ENCODE data around the gene LRRC17.

The LRRC17 gene, protein sequence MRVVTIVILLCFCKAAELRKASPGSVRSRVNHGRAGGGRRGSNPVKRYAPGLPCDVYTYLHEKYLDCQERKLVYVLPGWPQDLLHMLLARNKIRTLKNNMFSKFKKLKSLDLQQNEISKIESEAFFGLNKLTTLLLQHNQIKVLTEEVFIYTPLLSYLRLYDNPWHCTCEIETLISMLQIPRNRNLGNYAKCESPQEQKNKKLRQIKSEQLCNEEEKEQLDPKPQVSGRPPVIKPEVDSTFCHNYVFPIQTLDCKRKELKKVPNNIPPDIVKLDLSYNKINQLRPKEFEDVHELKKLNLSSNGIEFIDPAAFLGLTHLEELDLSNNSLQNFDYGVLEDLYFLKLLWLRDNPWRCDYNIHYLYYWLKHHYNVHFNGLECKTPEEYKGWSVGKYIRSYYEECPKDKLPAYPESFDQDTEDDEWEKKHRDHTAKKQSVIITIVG

DNA sequence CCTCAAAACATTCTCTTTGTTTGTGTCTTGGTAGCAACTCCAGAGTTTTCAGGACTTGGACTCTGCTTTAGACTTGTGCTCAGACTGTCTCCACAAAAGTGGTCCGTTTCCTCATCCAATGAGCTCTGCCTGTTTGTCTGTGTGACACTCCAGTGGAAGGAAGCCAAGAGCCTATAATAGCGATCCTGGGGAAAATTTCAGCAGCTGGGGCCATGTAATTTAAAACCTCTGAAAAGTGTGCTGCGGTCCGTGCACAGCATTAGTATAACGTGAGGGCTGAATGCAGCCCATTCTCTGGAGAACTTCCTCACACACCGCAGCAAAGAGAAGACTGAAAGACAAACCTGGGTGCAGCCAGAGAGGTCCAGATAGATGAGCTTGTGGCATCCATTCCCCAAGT, at the start of gene LRRC17:
LRRC17 (plus strand) TSS at position 259 of the 400 bp plus-strand sequence. CDS start 20,914 bp downstream, outside the sequence.
- DNase-seq: no peak

DNA sequence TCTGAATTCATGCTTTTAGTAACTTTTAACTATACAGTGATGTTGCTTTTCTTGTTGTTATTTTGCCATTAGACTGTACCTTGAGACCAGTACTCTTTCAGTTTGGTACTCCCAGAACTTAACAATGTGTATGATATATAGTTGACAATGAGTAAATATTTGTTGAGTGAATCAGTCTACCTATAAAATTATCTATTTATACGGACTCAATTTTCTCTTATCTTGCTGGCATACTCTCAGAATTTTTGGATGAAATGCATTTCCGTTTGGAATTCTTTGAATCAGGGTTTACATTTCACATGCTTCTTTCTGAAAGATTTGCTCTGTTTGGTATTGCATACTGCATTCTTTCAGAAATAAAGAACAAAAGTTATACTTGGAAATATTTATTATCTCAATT, 47.8 kb upstream of the LRRC17 start:
- DNase-seq: no peak

DNA sequence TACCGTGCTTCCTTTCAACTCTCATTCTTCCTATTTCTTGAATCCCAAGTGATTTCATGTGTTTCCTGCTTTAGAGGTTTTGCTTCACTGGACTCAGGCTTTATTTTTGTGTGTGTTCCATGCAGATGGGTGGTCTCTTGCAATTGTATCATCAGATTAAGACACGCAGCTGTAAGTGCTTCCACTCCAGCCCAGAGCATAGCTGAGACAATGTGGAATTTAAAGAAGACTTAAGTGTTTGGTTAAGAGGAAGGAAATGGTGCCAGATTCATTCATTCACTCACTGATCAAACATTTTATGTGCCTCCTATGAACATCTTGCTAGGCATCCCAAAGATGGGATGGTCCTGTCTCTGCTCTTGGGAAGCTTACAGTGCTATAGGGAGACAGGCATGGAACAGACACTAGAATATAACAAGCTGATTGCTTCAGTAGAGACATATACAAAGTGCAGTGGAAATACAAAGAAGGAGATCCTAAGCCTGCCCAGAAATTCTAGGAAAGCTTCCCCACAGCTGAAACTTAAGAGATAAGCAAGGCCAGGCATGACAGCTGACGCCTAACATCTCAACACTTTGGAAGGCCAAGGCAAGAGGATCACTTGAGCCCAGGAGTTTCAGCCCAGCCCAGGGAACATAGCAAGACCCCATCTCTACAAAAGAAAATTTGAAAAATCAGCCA, 46.1 kb upstream of the LRRC17 start:
- DNase-seq: no peak

DNA sequence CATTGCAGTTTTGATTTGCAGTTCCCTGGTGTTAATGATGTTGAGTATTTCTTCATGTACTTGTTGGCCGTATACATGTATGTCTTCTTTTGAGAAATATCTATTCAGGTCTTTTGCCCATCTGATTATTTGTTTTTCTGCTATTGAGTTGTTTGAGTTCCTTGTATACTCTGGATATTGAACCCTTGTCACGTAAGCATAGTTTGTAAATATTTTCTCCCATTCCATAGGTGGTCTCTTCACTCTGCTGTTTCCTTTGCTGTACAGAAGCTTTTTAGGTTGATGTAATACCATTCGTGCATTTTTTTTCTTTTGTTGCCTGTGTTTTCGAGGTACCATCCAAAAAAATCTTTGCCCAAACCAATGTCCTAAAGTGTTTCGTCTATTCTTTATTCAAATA, 43.6 kb upstream of the LRRC17 start:
- no peak for DNase-seq

DNA sequence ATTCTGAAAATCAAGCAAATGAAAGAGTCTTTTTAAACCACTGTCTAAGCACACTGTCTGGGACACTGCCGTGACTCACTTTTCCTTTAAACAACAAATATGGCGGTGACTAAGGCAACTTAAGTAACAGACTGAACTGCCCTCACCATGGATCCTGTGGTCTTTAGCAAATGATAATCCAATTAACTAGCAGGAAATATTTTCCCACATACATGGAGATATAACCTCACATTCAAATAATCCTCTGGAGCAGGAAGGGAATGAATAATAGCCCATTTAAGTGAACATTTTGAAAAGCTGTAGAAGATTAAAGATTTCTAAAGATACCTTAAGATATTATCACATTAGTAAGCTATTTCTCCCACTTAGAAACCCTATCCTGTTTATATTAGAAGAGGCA, 40.3 kb upstream of the LRRC17 start:
- no peak for DNase-seq

DNA sequence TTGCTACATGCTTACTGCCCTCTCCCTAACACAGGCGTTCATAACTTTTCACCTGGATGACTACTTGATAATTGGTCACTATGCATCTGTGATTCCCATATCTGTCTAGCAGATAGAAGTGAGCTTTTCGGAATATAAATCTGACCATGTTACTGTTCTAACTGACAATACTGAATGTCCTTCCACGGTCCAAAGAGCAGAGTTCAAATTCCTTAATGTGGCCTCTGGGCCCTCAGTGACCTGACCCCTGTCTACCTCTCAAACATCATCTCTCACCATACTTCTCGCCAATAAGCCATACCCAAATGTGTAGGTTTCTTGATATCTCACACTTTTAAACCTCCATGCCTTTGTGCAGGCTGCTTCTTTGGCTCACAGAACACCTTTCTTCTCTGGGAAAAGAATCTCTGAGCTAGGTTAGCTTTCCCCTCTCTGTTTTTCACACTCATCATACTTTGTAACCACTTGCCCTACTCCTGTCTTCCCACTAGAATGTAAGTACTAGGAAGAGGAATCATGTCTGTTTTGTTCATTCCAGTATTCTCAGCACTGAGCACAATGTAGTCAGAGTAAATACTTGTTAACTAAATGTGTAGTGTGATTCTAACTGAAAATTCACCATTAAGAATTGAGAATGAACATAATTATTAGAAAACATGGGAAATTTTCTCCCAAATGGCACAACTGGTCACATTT, 39.2 kb upstream of the LRRC17 start:
- no peak for DNase-seq

DNA sequence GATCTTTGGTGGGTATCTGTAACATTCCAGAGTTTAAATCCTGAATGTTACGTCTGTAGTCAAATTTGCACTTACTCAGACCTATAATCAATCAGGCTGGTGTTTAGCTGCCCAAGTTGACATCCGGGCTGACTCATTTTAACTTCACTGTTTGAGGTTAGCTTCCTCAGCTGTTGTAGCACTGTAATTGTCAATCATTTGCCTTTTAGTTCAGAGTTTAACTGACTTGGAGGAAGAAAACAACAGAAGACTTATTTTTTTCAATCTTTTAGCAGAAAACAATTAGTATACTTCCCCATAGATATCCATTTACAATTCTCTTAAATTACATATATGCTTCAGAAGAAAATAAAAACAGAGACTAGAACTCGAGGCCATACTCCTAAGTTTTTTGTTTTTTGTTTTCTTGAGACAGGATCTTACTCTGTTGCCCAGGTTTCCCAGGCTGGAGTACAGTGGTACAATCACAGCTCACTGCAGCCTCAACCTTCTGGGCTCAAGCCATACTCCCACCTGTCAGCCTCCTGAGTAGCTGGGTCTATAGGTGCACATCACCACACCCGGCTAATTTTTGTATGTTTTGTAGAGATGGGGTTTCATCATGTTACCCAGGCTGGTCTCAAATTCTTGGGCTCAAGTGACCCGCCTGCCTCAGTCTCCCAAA, 38.5 kb upstream of the LRRC17 start:
- DNase-seq: peak; percentile 1

DNA sequence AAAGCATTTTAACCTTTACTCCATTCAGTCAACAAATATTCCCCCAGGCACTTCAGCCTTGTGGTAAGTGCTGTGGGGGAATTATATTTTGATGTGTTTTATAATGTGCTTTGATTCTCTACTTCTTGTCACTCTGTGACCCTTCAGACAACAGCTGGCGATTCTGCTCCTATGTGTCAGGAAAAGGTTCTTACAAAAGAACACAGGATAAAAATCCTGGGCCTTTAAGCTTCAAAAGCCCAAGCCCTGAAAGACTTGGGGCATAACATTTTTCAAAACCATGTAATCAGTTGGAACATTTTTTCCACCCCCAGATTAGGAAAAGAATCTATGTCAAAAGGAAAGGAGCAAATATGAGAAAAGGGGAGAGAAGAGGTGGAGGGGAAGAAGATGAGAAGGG, 37.8 kb upstream of the LRRC17 start:
- no peak for DNase-seq

DNA sequence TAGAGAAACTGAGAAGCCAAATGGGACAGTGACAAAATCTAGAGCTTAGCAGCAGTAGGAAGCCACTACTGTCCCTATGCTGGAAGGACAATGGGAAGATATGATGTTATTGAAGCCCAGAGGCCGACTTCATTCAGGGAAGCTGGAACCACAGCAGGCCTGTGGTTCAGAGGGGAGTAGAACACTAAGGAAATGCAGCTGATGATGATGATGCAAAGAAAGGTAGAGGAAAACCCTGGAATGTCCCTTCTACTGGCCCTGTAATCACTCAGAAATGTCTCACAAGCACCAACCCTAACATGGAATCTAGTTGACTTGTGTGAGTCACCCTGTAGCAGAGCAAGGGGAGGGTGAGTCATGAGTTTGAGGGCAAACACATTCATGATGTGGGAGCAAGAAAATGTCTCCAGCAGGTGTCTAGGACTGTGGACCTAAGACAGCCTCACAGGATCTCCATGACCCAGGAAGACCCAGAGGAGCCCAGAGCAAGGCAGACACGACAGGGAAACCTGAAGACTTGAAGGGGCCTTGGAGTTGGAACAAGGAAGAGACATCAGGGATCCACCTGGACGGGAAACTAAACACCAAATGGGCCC, 37.0 kb upstream of the LRRC17 start:
- no peak for DNase-seq

DNA sequence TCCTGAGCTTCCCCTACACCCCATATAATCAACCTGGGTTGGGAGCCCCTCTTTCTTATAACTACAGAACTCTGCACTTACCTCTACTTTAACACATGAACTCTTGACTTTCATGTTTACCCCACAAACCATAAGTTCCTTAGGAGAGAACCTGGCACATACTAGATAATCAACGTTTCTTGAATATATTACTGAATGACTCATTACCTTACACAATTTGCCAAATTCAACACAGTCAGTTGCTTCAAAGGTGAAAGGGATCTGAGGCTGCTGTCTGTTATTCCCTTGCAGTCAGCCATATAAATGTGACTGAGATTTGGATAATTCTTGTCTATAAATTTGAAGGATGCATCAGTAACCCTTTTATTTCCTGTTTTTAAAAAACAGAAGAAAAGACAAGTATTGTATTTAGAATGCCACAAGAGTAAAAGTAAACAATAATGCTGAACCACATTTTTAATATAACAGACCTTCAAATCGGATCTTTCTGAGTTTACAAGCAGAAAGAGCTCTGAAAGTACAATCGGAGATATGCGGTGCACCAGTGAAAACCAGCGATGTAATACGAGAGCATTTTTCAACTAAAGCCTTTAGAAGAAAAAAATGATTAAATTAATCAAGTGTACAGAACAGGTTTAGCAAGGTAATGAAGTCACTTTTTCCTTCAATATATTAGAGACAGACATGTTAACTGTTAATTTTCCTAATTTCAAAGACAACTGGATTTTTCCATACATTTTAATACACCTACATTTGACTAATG, 29.5 kb upstream of the LRRC17 start:
- no peak for DNase-seq

DNA sequence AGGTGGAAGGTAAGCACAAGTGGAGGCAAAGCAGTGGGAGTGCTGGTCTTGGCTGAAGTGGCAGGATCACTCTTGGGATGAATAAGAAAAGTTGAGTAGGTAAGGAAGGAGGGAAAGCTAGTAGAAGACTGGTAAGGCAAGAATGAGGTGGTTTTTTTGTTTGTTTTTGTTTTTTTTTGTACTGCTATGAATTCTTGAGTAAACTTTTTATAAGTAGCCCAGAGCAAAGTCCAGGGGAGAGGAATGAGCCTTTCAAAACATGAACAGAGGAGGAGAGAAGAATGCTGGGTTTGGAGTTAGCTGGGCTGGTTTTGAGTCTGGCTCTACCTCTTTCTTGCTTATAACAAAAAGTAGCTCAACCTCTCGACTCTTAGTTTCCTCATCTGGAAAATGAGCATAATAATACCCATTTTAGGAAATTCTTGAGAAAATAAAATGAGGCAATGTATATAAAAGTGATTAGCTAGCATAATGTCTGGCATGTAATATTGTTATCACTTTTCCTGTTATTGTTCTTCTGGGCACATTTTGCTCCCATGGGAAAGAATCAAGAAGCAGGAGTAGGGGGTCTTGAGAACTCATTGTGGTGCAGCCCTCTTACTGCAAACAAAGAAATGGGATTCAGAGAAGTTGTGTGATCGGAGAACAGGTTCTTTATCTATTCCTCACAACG, 24.1 kb upstream of the LRRC17 start:
- no peak for DNase-seq

DNA sequence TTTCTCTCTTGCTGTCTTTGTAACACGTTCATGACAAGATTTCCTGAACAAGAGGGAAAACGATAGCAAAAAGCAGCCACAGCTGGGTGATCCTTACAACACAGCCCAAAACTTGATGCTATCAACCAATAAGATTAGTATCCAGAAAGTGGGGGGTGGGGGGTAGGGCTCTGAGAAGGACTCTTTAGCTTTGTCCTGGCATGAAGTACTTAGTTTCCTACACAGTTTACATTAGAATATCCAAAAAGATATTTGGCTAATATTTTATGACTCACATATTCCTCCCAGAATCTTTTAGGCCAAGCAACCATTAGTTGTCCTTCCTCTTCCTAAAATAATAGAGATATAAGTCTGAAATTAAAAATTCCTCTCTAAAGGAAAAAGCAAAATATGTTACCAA, 22.9 kb upstream of the LRRC17 start:
- DNase-seq: no peak

DNA sequence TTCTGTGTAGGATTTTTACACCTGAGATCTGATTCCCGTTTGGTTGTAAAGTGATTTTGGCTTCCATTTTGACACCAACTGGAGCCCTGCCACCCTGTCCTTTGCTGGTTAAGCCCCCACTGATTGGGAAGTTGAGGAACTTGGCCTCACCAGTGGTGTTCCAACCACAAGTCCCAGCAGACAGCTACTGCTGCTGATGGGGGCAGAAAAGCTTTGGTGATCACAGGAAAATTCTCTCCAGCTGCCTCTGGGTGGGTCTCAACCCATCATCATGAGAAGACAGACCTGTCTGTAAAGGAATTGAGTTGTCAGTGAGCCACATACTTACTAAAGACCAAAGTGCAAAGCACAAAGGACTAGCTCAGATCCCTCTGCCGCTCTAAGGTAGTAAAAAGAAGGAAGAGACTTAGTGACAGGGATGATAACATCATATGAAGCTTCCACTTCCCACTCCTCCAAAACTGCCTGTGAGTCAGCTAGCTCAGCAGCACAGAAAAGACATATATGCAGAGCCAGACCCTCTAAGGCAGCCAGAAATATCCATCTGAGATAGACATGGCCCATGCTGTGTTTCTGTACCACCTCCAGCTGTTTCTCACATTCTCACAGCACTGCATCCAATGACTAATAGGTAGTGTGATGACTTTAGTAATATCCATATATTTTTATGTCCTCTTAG, 22.4 kb upstream of the LRRC17 start:
- DNase-seq: peak; percentile 39

DNA sequence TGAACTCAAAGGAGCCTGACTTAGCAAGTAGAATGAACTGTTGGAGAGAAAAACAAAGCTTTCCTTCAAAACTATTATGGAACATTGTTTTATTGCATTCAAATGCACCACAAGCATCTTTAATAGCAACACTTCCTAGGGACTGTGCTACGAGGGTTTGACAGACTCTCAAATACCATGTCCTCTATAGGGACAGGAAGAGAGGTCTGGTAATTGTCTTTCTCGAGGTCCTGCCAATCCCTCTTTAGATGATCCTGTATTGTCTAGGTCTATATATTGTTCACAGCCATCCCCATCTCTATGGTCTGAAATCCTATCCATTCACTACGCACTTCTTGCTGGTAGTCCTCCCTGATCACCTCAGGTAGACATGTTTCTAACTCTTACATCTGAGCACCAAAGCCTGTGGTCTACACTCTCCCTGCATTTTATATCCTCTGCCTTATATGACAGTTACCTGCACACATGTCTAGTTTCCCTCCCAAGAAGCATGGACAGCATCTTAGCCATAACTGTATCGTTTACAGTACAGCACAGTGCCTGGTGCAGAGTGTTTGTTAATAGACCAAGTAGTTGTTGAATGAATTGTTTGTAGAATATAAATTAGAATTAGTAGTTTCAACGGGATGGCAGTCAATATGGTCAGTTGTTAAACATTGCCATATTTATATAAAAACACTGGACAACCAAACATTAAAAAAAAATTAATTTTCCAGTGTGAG, 21.7 kb upstream of the LRRC17 start:
- no peak for DNase-seq

DNA sequence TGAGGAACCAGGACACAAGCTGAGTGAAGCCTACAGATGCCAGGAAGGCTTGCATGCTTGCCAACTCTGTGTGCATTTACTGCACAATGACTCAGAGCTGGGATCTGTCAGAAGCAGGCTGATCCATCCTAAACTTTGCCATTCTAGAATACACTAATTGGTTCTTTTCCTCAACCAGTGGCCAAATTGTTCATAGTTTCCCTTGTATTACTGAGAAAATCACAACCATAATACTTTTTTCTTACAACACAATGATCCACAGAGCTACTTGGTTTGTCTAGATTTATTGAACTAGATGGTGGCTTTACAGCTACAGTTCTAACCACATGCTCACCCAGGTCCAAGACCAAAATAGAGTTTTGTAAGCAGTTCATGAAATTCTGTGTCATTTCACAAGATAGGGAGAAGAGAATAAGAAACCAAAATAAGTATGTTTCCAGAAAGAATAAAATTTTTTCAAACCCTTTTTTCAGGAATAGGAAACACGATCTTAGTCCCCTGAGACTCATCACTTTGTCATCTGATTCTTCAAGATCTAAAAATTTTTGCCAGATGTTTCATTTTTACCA, 21.0 kb upstream of the LRRC17 start:
- no peak for DNase-seq

DNA sequence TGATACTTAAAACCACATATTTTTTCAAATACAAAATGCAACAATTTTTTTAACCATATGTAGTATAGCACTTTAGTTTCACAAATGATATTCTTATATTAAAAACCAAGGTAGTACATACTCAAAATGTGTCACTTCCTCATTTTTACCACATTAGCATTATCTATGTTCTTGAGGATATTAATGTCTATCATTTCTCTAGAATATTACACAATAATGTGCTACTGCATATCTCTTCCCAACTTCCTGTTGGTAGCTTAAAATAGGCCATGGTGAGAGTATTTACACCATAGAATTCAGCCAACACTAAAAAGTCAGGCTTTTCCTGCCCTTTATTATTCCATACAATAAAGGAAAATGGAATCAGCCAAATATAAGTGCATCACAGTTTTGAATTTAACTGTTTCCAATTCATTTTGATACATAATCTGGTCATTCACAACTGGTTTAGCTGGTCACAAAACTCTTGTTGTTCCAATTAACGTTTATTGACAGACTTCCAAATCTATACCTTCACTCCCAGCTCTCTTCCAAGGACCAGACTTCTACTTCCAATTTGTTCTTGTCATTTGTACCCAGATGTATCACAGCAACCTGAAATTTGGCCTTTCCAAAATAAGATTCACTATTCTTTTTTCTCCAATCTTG, 20.0 kb upstream of the LRRC17 start:
- no peak for DNase-seq

DNA sequence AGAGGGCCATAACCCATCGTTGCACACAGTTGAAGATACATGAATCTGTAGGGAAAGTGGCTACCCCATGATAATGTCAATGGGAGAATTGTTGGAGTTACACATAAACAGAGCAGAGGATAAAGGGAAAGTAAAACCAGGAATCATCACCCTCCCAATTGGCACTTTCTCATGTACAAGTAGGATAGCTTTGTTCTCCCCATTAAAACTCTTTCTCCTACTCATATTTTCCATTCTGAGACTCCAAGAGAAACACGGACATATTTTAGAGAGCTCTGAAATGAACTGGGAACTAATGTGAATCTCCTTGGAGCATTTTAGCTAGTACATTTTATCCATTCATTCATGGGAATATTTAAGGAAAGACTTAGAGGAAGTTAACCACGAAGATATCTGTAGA, 17.2 kb upstream of the LRRC17 start:
- no peak for DNase-seq

DNA sequence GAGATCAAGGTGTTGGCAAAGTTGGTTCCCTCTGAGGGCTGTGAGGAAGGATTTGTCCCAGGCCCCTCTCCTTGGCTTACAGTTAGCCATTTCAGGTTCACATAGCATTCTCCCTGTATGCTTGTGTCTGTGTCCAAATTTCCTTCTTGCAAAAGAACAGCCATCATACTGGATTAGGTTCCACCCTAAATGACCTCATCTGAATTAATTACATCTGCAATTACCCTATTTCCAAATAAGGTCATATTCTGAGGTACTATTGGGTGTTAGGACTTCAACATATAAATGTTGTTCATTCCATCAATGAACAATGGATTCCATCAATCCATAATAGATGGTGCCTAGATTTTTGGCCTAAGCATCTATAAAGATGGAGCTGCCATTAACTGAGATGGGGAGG, 16.2 kb upstream of the LRRC17 start:
- DNase-seq: no peak

DNA sequence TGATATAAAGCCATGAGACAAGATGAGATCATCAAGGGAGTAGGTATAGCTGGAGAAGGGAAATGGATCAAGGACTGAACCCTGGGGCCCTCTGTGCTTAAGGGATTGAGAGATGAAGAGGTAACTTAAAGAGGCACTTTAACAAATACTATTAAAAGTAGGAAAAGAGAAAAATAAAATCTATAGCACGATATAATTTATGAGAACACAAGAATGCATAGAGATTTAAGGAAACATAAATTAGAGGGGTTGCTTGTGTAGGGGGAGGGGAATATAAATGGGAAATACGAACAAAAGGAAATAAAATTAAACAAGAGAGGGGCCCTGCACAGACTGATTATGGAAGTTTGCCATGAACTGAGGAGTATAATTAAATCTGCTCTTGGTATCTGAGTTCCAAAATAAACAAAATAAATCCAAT, 15.6 kb upstream of the LRRC17 start:
- DNase-seq: no peak
